Islet of Langerhans (tissue), 1 donor: ENCODE results near the gene NOXA1.

Source experiments
- FAIRE-seq: peaks from one replicate; lab custom pipeline; 2011; peaks lifted over from hg19 to GRCh38; lab: Jason Lieb, UNC

NOXA1 gene

DNA sequence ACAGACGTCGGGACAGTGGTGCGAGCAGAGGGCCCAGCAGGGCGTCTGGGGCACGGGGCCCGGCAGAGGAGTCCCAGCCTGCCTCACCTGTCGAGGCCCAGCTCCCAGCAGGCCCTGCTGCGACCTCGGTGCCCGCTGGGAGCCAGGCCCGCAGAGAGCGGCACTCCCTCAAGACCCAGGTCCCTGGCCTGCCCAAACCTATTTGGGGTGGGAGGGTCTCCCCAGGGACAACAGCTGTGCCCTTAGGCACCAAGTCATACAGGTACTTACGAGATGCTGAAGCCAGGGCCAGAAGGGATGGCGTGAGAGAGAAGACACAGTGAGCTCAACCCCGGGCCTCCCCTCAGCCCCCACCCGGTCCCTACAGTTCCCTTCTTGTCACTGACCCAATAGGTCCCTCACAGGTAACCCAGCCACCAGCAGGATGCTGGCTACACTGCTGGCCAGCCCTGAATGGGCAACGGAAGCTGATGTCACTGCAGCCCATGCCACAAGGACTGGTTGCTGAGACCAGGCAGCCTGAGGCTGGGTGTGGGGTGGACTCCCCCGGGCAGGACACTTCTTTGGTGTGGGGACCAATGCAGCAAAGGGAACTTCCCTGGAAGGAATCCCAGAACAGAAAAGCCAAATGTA lies 32.3 kb downstream of the NOXA1 start:
- no peak for FAIRE-seq

GRCh38 chr9:137456061-137456863 lies 33.1 kb downstream of the NOXA1 start:
- FAIRE-seq: no peak

GRCh38 chr9:137456864-137457405 lies 33.7 kb downstream of the NOXA1 start:
- no peak for FAIRE-seq

GRCh38 chr9:137457406-137458193 lies 34.4 kb downstream of the NOXA1 start:
- no peak for FAIRE-seq

DNA sequence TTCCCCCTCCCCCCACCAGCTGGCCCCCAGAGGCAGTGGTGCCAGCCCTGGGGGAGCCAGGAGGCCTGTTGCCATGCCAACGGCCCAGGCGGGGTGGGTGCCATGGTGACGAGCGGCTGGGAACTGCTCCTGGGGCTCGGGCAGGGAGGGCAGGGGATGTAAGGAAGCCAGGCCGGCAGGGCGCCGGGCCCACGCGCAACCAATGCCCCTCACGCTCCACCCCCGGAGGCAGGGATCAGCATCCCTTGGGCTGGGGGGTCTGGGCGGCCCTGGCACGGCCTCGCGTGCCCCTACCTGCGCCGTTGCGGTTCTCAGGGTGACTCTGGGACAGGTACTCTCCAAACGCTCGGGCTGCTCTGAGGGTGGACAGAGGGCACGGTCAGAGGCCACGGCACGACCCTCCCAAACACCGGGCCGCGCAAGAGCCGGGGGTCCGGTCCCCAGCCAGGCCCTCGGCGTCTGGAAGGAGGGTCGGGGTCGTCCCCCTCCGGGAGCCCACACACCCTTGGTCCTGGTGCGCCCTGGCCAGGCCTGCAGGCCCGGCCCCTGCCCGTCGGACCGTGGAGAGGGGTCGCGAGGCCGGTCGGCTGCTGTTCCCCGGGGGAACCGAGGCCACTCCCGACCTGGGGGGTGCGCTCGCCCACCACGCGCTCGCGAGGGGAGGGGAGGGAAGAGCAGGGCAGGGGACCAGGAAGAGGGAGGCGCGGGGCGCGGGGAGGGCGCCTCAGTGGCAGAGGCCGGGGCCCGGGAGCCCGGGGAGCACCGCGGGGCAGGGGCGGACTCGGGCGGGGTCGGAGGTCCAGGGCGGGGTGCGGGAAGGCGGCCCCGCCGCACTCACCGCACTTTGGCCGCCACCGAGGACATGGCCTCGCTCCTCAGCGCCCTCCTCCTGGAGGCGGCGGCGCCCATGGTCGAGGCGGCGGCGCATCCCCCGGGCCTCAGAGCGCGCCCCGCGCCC lies 35.3 kb downstream of the NOXA1 start:
- no peak for FAIRE-seq

DNA sequence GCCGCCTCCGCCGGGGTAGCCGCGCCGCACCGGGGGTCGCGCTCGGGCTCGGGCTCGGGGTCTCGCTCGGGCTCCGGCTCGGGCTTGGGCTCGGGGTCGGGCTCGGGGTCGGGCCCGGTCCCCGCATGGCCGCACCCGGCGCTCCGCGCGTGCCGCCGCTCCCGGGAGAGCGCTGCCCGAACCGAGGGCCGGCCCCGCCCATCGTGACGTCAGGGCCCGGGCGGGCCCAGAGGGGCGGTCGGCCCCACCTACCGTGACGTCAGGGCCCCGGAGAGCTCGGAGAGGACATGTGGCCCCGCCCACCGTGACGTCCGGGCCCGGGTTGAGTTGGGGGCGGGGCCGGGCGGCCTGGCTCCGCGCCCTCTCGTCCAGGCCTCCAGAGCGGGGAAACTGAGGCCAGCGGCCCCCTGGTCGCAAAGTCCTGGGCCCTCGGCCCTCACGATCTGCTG lies 36.0 kb downstream of the NOXA1 start, which contains the start of gene NSMF:
TSS of gene NSMF (minus strand) at position 183 of the 449 bp plus-strand sequence. CDS start 232 bp downstream, outside the sequence.
- FAIRE-seq: no peak

- no peak for FAIRE-seq
Observed at GRCh38 chr9:137459601-137460362, 36.6 kb downstream of the NOXA1 start.

GRCh38 chr9:137460363-137461315 lies 37.4 kb downstream of the NOXA1 start:
- FAIRE-seq: no peak

GRCh38 chr9:137461316-137461662 lies 38.1 kb downstream of the NOXA1 start:
- no peak for FAIRE-seq

DNA sequence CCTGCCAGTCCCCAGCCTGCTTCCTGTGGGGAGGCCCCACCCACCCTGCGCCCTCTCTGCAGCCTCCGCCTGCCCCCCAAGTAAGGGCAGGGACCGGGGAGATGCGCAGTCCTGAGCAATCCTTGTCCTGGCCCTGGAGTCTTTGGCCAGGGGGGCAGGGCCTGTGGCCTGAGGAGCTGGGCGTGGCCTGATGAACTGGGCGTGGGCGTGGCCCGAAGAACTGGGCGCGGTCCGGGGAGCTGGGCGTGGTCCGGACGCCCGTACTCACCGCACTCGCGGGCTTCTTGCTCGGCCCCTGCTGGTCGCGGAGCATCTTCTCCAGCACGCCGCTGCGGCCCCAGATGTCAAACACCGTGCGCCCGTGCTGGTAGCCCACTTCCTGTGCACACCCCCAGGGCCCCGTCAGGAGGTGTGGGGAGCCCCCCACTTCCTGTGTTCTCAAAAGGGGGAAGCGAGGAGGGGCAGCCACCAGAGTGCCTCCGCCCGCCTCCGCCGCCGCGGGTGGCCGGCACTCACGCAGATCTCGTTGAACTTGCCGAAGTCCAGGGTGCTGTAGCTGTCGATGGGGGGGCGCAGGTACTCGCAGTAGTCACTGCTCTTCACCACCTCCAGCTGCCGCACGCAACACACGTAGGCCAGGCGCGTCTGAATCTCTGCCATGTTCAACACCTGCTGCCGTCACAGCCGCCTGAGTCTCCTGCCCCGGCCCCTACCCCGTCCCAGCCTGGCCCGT lies 38.6 kb downstream of the NOXA1 start:
- no peak for FAIRE-seq

GRCh38 chr9:137462396-137462985 lies 39.3 kb downstream of the NOXA1 start:
- FAIRE-seq: no peak

DNA sequence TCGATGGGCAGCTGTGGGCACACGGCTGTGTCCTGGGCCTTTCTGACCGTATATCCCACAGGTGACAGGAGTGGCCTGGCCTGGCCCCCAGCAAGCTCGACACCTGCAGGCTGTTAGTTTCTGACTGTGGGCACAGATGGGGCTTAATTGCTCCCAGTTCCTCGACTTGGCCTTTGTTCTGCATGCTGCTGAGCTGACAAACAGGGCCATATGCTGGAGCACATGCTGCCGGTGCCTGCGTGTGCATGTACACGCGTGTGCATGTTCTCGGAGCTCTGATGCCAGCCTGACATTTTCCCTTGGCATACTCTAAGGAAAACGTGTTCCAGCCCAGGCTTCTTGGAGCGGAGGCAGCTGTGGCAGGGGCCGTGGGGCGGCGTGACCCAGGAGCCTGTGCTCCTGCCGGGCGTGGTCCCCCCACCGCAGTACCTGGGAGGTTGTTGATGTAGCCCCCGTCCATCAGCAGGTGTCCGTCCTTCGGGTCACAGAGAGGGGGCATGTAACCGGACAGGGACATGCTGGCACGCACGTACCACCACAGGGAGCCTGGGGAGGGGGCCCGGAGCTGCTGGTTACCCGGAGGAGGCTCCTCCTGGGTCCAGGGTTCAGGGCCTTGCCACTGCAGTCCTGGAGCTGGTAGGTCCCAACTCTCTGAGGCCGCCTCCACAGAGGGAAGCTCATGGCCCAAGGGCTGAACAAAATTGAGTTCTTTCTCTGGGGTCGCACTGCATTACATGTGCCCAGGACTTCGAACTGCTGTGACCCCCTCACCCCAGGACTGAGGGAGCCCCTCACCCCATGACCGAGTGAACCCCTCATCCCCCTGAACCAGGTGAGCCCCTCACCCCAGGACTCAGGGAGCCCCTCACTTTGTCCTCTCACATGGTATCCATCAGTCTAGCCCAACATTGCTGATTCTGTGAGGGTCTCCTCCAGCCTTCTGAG lies 40.1 kb downstream of the NOXA1 start:
- FAIRE-seq: no peak

DNA sequence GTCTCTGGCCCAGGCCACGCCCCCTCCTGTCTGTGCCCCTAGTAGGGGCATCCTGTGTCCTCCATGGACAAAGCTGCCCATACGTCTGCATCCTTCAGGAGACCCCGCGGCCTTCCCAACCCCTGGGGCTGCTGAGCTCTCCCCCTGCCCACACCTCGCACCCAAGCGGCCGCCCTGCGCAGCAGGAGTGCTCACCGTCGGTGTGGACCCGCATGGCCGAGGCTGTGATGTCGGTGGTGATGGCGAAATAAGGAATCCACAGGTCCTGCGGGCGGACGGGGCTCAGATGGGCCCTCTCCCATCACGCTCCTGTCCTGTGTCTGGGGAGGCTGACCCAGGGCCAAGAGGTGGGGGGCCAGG lies 40.7 kb downstream of the NOXA1 start:
- no peak for FAIRE-seq

- no peak for FAIRE-seq
Observed at GRCh38 chr9:137464291-137464999, 41.3 kb downstream of the NOXA1 start.

DNA sequence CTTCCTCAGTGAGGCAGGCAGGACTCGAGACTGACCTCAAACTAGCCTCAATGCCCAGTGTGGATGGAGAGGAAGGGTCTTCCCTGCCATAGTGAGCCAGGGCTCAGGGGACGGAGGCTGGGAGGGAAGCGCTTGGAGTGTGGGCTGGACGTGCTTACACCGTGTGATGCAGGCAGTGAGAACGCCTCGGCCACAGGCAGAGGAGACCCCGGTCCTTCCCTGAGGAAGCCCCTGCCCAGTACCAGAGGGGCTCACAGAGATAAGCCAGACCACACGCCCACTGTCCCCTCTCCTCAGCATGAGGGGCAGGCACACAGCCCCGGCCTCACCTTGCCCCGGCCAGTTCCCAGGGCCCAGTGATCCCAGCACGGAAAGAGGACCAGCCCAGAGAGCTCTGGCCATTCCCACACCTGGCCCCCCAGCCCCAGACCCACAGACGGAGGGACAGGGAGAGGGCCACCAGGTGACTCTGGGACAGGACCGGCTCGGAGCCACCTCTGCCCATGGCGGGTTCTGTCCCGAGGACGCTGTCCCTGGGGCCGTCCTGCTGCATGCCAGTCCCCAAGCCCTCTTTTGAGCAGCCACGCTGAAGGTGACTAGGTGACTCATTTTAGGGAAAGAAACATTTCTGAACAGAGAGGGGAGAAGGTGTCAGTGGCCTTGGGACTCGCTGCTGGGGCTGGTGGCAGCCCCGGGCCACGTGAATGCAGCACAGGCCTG lies 42.0 kb downstream of the NOXA1 start:
- no peak for FAIRE-seq
